Adipocyte (in vitro differentiated cells): Measurements from ENCODE around the gene ZNF300.

Source experiments
- DNase-seq: peaks from one replicate; pipeline ENCODE4 v3.0.0-alpha.2; 2015; ENCODE audit warnings: low read depth
- H3K27me3 ChIP-seq: replicated peaks from 2 replicates; pipeline ENCODE4 v1.7.0; 2013; ENCODE audit warnings: mild to moderate bottlenecking, low read length, moderate library complexity; ENCODE audit not compliant: control insufficient read depth, insufficient read depth
- H3K36me3 ChIP-seq: 2 replicates; pipeline ENCODE4 v1.7.0; 2013; ENCODE audit warnings: low read length, mild to moderate bottlenecking, moderate library complexity; ENCODE audit not compliant: control insufficient read depth, insufficient read depth, severe bottlenecking
- H3K4me1 ChIP-seq: 2 replicates; pipeline ENCODE4 v1.7.0; 2013; ENCODE audit warnings: mild to moderate bottlenecking, low read length, moderate library complexity; ENCODE audit not compliant: control insufficient read depth, insufficient read depth
- H3K4me3 ChIP-seq: 2 replicates; pipeline ENCODE4 v1.7.0; 2013; ENCODE audit warnings: mild to moderate bottlenecking, low read length, moderate library complexity
- H3K9ac ChIP-seq: 2 replicates; pipeline ENCODE4 v1.7.0; 2013; ENCODE audit warnings: mild to moderate bottlenecking, low read length, moderate library complexity
- H3K9me3 ChIP-seq: 2 replicates; pipeline ENCODE4 v1.7.0; 2013; ENCODE audit warnings: mild to moderate bottlenecking, low read length, moderate library complexity; ENCODE audit not compliant: control insufficient read depth

The ZNF300 gene

DNA sequence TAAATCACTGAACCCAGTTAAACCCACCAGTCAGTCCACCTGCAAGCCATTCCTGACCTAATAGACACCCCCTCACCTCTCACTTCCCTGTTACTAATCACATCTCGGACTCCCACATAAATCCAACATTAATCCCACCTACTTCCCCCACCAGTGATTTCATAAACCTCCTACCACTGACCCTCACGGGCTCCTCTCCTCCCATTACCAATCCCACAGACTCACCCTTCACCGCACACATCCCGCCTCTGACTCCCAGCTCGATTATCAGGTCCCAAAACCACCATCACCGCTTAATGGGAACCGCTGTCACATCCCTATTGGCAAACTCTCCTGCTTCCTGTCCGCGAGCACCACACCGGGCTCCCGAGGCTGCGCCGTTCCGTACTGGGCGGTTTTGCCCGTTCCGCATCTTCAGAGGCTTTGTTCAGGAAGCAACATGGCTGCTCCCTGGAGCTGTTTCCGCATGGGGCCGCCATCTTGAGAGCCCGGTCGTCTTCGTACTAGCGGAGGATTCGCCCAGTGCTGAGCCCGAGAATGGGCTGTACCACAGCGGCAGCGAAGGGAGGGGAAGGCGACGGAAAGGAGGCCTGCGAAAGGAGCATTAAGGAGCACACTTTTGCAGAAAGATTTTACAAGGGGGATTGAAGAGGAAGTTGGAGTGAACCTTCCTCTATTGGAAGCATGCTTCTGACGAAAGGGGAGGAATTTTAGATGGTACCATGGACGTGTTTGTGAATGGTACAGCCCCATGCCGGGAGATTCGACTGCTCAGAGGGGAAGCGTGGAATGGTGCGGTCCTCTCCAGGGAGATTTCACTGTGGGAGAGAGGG is at the start of gene ZNF300:
ZNF300 (minus strand) TSS at position 502 of the 833 bp plus-strand sequence. CDS start 1,825 bp downstream, outside the sequence.
- peak within 1 kb of the TSS; percentile 91 for H3K4me3 ChIP-seq
- H3K4me1 ChIP-seq = no peaks in the 10 kb centered on the region
- peaks cover 11% of the 10 kb centered on the region for H3K36me3 ChIP-seq
- peak within 1 kb of the TSS; percentile 94 for H3K9ac ChIP-seq
- peak; percentile 91 for DNase-seq
- H3K27me3 ChIP-seq = no peaks in the 10 kb centered on the region
- peaks cover 85% of the 10 kb centered on the region for H3K9me3 ChIP-seq

DNA sequence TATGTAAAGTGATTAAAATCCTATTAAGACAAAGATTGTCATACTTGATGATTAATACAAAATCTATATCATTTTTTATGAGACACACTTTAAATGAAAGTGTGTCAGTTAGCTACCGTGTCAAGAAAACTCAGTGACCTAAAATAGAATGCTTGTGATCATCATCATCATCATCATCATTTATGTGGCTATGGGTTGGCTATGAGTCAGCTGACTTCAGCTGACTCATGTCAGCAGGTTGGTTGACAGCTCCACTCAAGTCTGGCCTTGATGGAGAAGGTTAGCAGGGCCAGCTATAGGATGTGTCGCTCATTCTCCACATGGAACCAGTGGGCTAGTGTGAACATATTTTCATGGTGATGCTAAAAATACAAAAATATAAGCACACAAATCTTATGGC is 43.8 kb upstream of the ZNF300 start:
- peak overlapping the region; percentile 81 for H3K4me3 ChIP-seq
- H3K27me3 ChIP-seq = no peaks in the 10 kb centered on the region
- no peaks in the 10 kb centered on the region for H3K4me1 ChIP-seq
- H3K9me3 ChIP-seq = peaks cover 100% of the 10 kb centered on the region
- H3K36me3 ChIP-seq = no peaks in the 10 kb centered on the region
- DNase-seq = no peak
- no peak overlapping the region for H3K9ac ChIP-seq

DNA sequence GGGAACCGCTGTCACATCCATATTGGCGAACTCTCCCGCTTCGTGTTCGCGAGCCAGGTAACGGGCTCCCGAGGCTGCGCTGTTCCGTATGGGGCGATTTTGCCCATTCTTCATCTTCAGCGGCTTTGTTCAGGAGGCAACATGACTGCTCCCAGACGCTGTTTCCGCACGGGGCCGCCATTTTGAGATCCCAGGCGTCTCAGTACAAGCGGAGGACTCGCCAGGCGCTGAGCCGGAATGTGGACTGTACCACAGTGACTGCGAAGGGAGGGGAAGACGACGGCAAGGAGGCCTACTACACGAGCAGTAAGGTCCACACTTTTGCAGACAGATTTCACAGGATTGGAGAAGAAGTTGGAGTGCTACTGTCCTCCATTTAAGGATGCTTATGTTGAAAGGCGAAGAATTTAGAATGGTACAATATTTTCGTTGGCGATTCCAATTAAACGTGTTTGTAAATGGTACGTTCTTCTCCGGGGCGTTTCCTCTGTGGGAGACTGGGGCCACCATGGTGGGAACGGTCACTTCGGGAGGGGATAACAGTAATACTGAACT is 41.6 kb upstream of the ZNF300 start:
- Histone ChIP-seq H3K4me1 (no peaks in the 10 kb centered on the region), H3K9me3 (peaks cover 98% of the 10 kb centered on the region), H3K27me3 (no peaks in the 10 kb centered on the region), H3K36me3 (peaks cover 5% of the 10 kb centered on the region), H3K4me3 (peak overlapping the region; percentile 81), H3K9ac (peak overlapping the region; percentile 73)
- no peak for DNase-seq

DNA sequence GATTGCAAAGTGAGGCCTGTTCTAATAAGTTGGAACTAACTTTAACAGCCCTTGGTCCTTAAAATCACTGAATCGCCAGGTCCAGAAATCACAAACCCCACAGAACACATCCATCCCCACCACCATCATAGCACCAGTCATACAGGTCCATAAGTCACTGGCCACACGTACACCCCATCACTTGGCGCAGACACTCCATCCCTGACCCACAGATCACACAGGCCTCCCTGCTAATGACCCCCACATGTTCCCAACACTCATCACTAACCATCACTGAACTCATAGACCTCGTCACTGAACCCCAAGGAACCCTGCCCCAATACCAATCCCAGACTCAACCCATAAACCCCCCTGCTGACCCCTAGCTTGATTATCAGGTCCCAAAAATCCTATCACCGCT is 41.2 kb upstream of the ZNF300 start:
- Histone ChIP-seq H3K36me3 (peaks cover 9% of the 10 kb centered on the region), H3K27me3 (no peaks in the 10 kb centered on the region), H3K4me1 (no peaks in the 10 kb centered on the region), H3K9ac (peak overlapping the region; percentile 73), H3K9me3 (peaks cover 98% of the 10 kb centered on the region), H3K4me3 (peak overlapping the region; percentile 81)
- DNase-seq = no peak

DNA sequence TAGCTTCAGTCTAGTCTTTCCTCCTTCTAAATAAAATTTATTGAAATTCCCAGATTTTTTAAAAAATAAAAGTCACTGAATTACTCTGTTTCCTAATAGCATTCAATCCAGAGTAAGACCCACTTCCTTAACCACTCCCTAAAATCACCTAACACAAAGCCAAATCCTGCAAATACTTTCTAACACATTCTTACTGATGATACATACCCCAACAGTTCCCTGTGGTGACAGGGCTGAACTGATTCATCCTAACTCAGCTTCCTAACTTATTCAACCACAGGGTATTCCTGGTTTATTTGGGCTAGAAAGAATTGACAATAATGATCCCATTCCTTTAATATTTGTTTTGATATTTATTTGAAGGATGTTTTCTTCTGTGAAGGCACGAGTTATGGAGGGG is 40.7 kb upstream of the ZNF300 start:
- Histone ChIP-seq H3K9ac (no peak overlapping the region), H3K9me3 (peaks cover 98% of the 10 kb centered on the region), H3K4me1 (no peaks in the 10 kb centered on the region), H3K36me3 (peaks cover 11% of the 10 kb centered on the region), H3K27me3 (no peaks in the 10 kb centered on the region), H3K4me3 (peak overlapping the region; percentile 81)
- no peak for DNase-seq

DNA sequence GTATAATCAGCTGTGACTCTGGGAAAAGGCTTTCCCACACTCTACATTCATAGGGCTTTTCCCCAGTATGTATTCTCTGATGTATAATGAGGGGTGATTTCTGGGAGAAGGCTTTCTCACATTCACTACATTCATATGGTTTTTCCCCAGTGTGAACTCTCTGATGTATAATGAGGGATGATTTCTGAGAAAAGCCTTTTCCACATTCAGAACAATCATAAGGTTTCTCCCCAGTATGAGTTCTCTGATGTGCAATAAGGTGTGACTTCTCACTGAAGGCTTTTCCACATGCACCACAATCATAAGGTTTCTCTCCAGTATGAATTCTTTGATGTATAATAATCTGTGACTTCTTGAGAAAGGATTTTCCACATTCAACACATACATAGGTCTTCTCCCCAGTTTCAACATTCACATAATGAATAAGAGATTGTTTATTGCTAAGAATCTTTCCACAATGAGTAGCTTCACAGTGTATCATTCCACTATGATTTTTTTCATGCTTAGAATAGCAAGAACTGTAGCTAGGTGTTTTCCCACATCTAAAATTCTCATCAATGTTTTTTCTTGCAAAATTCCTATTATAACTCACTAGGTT is 26.7 kb upstream of the ZNF300 start:
- H3K4me1 ChIP-seq = no peaks in the 10 kb centered on the region
- H3K9ac ChIP-seq = no peak overlapping the region
- no peaks in the 10 kb centered on the region for H3K27me3 ChIP-seq
- H3K36me3 ChIP-seq = peaks cover 13% of the 10 kb centered on the region
- H3K9me3 ChIP-seq = peaks cover 96% of the 10 kb centered on the region
- peak overlapping the region; percentile 66 for H3K4me3 ChIP-seq
- no peak for DNase-seq

DNA sequence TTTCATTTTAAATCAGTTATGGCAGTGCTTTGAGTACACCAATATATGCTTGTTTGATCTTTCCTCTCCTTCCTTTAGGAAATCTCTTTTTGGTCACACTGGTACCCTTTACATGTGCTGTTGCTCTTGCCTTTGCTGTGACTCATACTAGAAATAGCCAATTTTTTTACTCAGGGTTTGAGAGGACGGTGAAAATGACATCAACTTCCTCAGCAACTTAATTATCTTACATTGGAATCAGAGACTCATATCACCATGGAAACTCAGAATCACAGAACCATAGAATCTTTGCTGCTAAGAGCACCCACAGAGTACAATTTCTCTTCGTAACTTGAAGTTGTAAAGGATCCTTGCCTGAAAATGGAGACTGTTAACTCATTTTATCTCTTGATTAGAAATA is 13.8 kb upstream of the ZNF300 start:
- Histone ChIP-seq H3K9me3 (peaks cover 91% of the 10 kb centered on the region), H3K4me1 (no peaks in the 10 kb centered on the region), H3K27me3 (no peaks in the 10 kb centered on the region), H3K4me3 (no peak overlapping the region), H3K36me3 (no peaks in the 10 kb centered on the region), H3K9ac (no peak overlapping the region)
- DNase-seq = no peak

DNA sequence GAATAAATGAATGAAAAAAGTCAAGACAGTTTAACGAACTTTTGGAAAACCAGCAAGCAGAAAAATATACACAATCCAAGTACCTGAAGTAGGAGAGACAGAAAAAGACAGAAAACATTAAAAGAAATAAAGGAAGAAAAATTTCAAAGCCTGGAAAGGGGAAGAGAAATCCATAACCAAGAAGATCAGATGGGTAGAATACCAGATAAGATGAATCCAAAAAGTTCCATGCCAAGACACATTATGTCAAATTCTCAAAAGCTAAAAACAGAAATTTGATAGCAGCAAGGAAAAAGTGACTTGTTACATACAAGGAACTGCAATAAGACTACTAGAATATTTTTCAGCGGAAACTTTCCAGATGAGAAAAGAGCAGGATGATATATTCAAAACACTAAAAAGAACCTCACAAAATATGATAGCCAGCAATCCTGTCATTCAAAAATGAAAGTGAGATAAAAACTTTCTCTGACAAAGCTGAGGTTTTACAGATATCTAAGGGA is 7.6 kb upstream of the ZNF300 start:
- DNase-seq = no peak
- H3K36me3 ChIP-seq = no peaks in the 10 kb centered on the region
- H3K4me1 ChIP-seq = no peaks in the 10 kb centered on the region
- no peak overlapping the region for H3K9ac ChIP-seq
- H3K4me3 ChIP-seq = peak overlapping the region; percentile 41
- no peaks in the 10 kb centered on the region for H3K27me3 ChIP-seq
- H3K9me3 ChIP-seq = peaks cover 86% of the 10 kb centered on the region

DNA sequence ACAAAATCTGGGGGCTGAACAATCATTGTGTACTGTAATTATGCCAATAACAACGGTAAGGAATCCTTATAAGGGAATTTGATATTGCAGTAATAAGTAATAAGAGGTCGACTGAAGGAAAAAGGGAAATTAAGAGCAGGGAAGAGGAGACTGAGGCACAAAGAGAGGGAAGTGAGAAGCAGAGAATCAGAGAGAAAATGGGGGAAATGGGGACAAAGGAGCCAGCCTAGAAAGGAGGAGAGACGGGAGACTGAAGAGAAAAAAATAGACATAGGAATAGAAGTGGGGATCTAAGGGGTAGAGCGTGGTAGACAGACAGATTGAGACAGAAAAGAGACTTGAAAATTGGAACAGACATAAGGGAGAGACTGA is 518 bp upstream of the ZNF300 start:
- no peaks in the 10 kb centered on the region for H3K4me1 ChIP-seq
- H3K9ac ChIP-seq = peak overlapping the region; percentile 94
- DNase-seq = no peak
- H3K4me3 ChIP-seq = peak overlapping the region; percentile 91
- peaks cover 6% of the 10 kb centered on the region for H3K36me3 ChIP-seq
- peaks cover 84% of the 10 kb centered on the region for H3K9me3 ChIP-seq
- H3K27me3 ChIP-seq = no peaks in the 10 kb centered on the region

DNA sequence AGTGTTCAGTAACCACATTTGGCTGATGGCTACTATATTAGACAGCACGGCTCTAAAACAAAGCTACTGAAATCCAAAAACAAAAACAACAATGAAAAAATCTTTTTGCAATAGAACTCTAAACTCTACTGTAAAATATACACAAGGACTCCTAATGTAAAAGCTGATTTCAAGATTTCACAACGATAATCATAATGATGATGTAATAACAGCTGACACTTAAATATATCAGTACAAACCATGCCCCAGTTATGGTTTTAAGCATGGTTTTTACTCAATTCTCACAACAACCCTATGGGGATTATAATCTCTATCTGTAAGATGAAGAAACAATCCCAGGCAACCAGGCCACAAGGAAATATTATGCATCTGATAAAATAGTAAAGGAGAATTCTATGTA is 3.3 kb downstream of the ZNF300 start:
- H3K9ac ChIP-seq = no peak overlapping the region
- H3K9me3 ChIP-seq = peaks cover 93% of the 10 kb centered on the region
- no peaks in the 10 kb centered on the region for H3K4me1 ChIP-seq
- no peaks in the 10 kb centered on the region for H3K27me3 ChIP-seq
- DNase-seq = no peak
- peaks cover 31% of the 10 kb centered on the region for H3K36me3 ChIP-seq
- peak overlapping the region; percentile 41 for H3K4me3 ChIP-seq
